ENCODE results near the gene LYZL4.

DNA sequence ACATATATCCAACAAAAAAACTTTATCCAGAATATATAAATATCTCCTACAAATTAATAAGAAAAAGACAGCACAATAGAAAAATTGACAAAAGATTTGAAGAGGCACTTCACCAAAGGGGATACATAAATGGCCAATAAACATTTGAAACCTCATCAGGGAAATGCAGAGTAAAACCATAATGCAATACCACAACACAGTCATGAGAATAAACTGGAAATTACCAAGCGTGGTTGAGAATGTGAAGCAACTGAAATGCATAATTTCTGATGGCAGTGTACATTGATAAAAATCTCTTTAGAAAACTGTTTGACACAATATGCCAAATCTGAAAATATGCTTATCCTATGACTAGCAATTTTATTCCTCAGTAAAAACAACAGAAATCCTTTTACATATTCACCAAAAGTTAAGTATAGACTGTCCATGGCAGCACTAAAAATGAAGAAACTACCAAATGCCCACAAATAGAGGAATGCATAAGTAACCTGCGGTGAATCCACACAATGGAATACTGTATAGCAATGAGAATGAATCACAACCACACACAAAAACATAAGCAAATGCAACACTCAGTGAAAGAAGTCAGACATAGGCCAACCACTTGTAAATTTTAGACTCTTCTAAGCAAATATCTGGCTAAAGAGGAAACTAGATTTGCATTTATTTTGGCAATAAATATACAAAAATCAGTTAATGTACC, 7.9 kb downstream of the LYZL4 start:
- TF ChIP-seq YY1 (IDR thresholded peaks at IDR 0.05) (no peak), SP1 (IDR thresholded peaks at IDR 0.05) (no peak), TAF1 (conservative IDR thresholded peaks at IDR 0.05) (no peak), NR2F2 (IDR thresholded peaks at IDR 0.05) (no peak), GABPA (IDR thresholded peaks at IDR 0.05 in 1 of 2, conservative IDR thresholded peaks at IDR 0.05 in 1 of 2) (no peak)
- TF ChIP-seq, protein P1, sequence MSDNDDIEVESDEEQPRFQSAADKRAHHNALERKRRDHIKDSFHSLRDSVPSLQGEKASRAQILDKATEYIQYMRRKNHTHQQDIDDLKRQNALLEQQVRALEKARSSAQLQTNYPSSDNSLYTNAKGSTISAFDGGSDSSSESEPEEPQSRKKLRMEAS (IDR thresholded peaks at IDR 0.05): no peak
- TF ChIP-seq, protein P2, sequence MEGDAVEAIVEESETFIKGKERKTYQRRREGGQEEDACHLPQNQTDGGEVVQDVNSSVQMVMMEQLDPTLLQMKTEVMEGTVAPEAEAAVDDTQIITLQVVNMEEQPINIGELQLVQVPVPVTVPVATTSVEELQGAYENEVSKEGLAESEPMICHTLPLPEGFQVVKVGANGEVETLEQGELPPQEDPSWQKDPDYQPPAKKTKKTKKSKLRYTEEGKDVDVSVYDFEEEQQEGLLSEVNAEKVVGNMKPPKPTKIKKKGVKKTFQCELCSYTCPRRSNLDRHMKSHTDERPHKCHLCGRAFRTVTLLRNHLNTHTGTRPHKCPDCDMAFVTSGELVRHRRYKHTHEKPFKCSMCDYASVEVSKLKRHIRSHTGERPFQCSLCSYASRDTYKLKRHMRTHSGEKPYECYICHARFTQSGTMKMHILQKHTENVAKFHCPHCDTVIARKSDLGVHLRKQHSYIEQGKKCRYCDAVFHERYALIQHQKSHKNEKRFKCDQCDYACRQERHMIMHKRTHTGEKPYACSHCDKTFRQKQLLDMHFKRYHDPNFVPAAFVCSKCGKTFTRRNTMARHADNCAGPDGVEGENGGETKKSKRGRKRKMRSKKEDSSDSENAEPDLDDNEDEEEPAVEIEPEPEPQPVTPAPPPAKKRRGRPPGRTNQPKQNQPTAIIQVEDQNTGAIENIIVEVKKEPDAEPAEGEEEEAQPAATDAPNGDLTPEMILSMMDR (IDR thresholded peaks at IDR 0.05; ENCODE audit: low read depth, low read length, missing input control): no peak
- TF ChIP-seq, protein P3, sequence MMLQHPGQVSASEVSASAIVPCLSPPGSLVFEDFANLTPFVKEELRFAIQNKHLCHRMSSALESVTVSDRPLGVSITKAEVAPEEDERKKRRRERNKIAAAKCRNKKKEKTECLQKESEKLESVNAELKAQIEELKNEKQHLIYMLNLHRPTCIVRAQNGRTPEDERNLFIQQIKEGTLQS (IDR thresholded peaks at IDR 0.05): no peak
- TF ChIP-seq, protein P4, sequence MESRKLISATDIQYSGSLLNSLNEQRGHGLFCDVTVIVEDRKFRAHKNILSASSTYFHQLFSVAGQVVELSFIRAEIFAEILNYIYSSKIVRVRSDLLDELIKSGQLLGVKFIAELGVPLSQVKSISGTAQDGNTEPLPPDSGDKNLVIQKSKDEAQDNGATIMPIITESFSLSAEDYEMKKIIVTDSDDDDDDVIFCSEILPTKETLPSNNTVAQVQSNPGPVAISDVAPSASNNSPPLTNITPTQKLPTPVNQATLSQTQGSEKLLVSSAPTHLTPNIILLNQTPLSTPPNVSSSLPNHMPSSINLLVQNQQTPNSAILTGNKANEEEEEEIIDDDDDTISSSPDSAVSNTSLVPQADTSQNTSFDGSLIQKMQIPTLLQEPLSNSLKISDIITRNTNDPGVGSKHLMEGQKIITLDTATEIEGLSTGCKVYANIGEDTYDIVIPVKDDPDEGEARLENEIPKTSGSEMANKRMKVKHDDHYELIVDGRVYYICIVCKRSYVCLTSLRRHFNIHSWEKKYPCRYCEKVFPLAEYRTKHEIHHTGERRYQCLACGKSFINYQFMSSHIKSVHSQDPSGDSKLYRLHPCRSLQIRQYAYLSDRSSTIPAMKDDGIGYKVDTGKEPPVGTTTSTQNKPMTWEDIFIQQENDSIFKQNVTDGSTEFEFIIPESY (IDR thresholded peaks at IDR 0.05): no peak
- TF ChIP-seq, protein P5, sequence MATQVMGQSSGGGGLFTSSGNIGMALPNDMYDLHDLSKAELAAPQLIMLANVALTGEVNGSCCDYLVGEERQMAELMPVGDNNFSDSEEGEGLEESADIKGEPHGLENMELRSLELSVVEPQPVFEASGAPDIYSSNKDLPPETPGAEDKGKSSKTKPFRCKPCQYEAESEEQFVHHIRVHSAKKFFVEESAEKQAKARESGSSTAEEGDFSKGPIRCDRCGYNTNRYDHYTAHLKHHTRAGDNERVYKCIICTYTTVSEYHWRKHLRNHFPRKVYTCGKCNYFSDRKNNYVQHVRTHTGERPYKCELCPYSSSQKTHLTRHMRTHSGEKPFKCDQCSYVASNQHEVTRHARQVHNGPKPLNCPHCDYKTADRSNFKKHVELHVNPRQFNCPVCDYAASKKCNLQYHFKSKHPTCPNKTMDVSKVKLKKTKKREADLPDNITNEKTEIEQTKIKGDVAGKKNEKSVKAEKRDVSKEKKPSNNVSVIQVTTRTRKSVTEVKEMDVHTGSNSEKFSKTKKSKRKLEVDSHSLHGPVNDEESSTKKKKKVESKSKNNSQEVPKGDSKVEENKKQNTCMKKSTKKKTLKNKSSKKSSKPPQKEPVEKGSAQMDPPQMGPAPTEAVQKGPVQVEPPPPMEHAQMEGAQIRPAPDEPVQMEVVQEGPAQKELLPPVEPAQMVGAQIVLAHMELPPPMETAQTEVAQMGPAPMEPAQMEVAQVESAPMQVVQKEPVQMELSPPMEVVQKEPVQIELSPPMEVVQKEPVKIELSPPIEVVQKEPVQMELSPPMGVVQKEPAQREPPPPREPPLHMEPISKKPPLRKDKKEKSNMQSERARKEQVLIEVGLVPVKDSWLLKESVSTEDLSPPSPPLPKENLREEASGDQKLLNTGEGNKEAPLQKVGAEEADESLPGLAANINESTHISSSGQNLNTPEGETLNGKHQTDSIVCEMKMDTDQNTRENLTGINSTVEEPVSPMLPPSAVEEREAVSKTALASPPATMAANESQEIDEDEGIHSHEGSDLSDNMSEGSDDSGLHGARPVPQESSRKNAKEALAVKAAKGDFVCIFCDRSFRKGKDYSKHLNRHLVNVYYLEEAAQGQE (IDR thresholded peaks at IDR 0.05): no peak

All from liver (tissue), 3 donors.